SK-N-SH treated with all-trans-retinoic acid at 6 μM for 48 hours (cell line): ENCODE measurements around the gene CLEC17A.

ENCODE experiments used
- ATAC-seq: fragments of 200-7000 bp; cut with Tn5 transposase; 3 replicates; pipeline ENCODE4 v1.9.1; 2020; ENCODE audit warnings: mild to moderate bottlenecking, moderate library complexity
- ARNTL ChIP-seq: fragments of 450-650 bp; formaldehyde crosslinking; IDR thresholded peaks from 2 replicates; pipeline ENCODE4 v1.5.0; 2020; ENCODE audit warnings: low read depth, mild to moderate bottlenecking, moderate library complexity, borderline replicate concordance
- BACH2 ChIP-seq: fragments of 250-450 bp; sonication (Bioruptor Pico); IDR thresholded peaks from 2 replicates; pipeline ENCODE4 v1.9.0; 2021; ENCODE audit warnings: mild to moderate bottlenecking, borderline replicate concordance
- CSDC2 ChIP-seq: fragments of 250-450 bp; sonication (Bioruptor Pico); IDR thresholded peaks from 2 replicates; pipeline ENCODE4 v1.5.0; 2020; ENCODE audit warnings: mild to moderate bottlenecking, moderate library complexity
- ESRRG ChIP-seq: fragments of 250-450 bp; sonication (Bioruptor Pico); IDR thresholded peaks from 2 replicates; pipeline ENCODE4 v1.6.1; 2021; ENCODE audit warnings: mild to moderate bottlenecking
- GLIS3 ChIP-seq: fragments of 250-450 bp; sonication (Bioruptor Pico); IDR thresholded peaks from 2 replicates; pipeline ENCODE4 v1.5.0; 2020; ENCODE audit warnings: mild to moderate bottlenecking, moderate library complexity
- ISL1 ChIP-seq: fragments of 250-450 bp; sonication (Bioruptor Pico); IDR thresholded peaks from 2 replicates; pipeline ENCODE4 v2.1.2; 2022; ENCODE audit warnings: mild to moderate bottlenecking, moderate library complexity
- OSR1 ChIP-seq: fragments of 250-450 bp; sonication (Bioruptor Pico); IDR thresholded peaks from 2 replicates; pipeline ENCODE4 v1.8.0; 2022; ENCODE audit warnings: moderate library complexity, mild to moderate bottlenecking, inconsistent platforms
- PPARA ChIP-seq: fragments of 250-450 bp; sonication (Bioruptor Pico); IDR thresholded peaks from 2 replicates; pipeline ENCODE4 v1.5.0; 2020; ENCODE audit warnings: mild to moderate bottlenecking, borderline replicate concordance
- RARB ChIP-seq: fragments of 250-450 bp; sonication (Bioruptor Pico); IDR thresholded peaks from 2 replicates; pipeline ENCODE4 v1.8.0; 2021; ENCODE audit warnings: mild to moderate bottlenecking, moderate library complexity
- SNAI2 ChIP-seq: fragments of 250-450 bp; sonication (Bioruptor Pico); IDR thresholded peaks from 2 replicates; pipeline ENCODE4 v1.5.0; 2020; ENCODE audit warnings: mild to moderate bottlenecking, moderate library complexity
- TCF4 ChIP-seq: fragments of 250-450 bp; sonication (Bioruptor Pico); IDR thresholded peaks from 2 replicates; pipeline ENCODE4 v1.8.0; 2021; ENCODE audit warnings: mild to moderate bottlenecking, moderate library complexity, borderline replicate concordance
- ZFP3 ChIP-seq: fragments of 250-450 bp; sonication (Bioruptor Pico); IDR thresholded peaks from 2 replicates; pipeline ENCODE4 v1.5.0; 2020; ENCODE audit warnings: mild to moderate bottlenecking, moderate library complexity
- ZNF565 ChIP-seq: fragments of 450-650 bp; formaldehyde crosslinking; conservative IDR thresholded peaks from 2 replicates; pipeline ENCODE4 v1.5.0; 2020; ENCODE audit warnings: low read depth, mild to moderate bottlenecking, moderate library complexity
- ZNF70 ChIP-seq: fragments of 450-650 bp; formaldehyde crosslinking; IDR thresholded peaks from 2 replicates; pipeline ENCODE4 v1.5.0; 2020; ENCODE audit warnings: mild to moderate bottlenecking, moderate library complexity
- ZNF8 ChIP-seq: fragments of 450-650 bp; formaldehyde crosslinking; IDR thresholded peaks from 2 replicates; pipeline ENCODE4 v1.5.0; 2020; ENCODE audit warnings: mild to moderate bottlenecking, moderate library complexity
- TF ChIP-seq, protein P1 (sequence below): fragments of 250-450 bp; sonication (Bioruptor Pico); IDR thresholded peaks from 2 replicates; pipeline ENCODE4 v1.8.0; 2021; ENCODE audit warnings: low read depth, mild to moderate bottlenecking, moderate library complexity, borderline replicate concordance
- TF ChIP-seq, protein P2 (sequence below): fragments of 250-450 bp; sonication (Bioruptor Pico); IDR thresholded peaks from 2 replicates; pipeline ENCODE4 v1.8.0; 2020; ENCODE audit warnings: mild to moderate bottlenecking, moderate library complexity, borderline replicate concordance
- TF ChIP-seq, protein P3 (sequence below): fragments of 250-450 bp; sonication (Bioruptor Pico); IDR thresholded peaks from 2 replicates; pipeline ENCODE4 v1.5.1; 2020; ENCODE audit warnings: low read depth, mild to moderate bottlenecking, moderate library complexity
- TF ChIP-seq, protein P4 (sequence below): fragments of 250-450 bp; sonication (Bioruptor Pico); IDR thresholded peaks from 2 replicates; pipeline ENCODE4 v1.5.0; 2020; ENCODE audit warnings: mild to moderate bottlenecking, moderate library complexity
- TF ChIP-seq, protein P5 (sequence below): fragments of 250-450 bp; sonication (Bioruptor Pico); IDR thresholded peaks from 2 replicates; pipeline ENCODE4 v1.5.1; 2021; ENCODE audit warnings: mild to moderate bottlenecking, moderate library complexity

CLEC17A gene

DNA sequence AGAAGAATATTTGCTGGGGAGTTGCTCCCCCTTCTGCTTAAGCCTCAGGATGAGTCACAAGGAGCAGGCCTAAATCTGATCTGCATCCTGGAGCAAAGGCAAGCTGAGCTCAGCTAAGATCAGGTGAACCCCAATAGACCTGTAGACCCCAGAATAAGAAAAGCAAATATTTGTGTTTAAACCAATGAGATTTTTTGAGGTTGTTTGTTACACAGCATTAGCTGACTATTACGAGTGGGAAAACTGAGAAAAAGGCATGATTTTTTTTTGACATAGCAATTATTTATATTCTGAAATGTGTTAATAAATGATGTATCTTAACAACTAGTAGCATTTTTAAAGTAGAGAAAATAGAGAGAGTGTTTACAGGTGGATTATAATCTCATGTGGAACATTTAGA lies 46.7 kb downstream of the CLEC17A start:
- TF ChIP-seq ZNF70 (CRISPR knock-in tag) (no peak), SNAI2 (CRISPR knock-in tag) (no peak)
- TF ChIP-seq, protein P1, sequence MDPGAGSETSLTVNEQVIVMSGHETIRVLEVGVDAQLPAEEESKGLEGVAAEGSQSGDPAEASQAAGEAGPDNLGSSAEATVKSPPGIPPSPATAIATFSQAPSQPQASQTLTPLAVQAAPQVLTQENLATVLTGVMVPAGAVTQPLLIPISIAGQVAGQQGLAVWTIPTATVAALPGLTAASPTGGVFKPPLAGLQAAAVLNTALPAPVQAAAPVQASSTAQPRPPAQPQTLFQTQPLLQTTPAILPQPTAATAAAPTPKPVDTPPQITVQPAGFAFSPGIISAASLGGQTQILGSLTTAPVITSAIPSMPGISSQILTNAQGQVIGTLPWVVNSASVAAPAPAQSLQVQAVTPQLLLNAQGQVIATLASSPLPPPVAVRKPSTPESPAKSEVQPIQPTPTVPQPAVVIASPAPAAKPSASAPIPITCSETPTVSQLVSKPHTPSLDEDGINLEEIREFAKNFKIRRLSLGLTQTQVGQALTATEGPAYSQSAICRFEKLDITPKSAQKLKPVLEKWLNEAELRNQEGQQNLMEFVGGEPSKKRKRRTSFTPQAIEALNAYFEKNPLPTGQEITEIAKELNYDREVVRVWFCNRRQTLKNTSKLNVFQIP (CRISPR knock-in tag) = no peak
- TF ChIP-seq, all 23 proteins: peak for 0
- ATAC-seq = no peak

DNA sequence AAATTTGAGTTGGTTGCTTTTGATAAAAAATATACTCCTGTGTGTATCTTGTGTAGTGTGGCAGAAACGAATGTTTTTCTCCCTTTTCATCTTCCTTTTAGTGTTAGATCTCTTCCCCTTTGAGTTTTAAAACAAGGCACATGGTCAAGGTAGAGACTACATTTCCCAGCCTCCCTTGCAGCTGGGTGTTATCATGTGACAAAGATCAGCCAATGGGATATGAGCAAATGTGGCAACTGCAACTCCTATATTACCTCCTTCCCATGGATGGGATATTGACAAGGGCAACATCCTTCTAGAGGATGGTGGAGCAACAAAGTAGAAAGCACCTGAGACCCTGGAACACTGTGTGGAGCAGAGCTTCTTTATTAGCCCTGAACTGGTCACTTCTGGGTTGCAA lies 49.4 kb downstream of the CLEC17A start:
- no peak for TF ChIP-seq ZNF8 (CRISPR knock-in tag)
- 0 out of 2 replicates have a peak, but pooled peaks have one; percentile 29 for TF ChIP-seq ZFP3
- peak; percentile 47; the same call in 2 of the 3 replicates for ATAC-seq

DNA sequence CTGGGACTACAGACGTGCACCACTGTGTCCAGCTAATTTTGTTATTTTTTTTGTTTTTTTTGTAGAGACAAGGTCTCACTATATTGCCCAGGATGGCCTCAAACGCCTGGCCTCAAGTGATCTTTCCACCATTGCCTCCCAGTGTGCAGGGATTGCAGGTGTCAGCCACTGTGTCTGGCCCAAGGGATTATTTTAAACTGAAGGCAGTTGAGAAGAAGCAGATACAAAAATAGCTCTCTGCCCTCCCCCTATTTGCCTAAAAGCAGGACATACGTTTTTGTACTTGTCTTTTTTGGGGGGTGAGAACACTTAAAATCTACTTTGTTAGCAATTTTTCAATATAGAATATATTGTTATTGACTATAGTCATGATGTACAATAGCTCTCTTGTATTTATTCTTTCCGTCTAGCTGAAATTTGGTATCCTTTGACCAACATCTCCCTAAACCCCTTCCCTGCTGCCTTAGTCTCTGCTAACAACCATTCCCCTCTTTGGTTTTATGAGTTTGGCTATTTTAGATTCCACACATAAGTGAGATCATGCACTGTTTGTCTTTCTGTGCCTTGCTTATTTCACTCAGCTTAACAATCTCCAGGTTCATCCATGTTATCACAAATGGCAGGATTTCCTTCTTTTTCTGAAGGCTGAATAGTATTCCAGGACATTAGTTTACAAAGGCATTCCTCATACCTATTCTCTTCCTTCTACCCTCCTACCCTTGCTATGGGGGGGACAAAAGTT lies 56.8 kb downstream of the CLEC17A start:
- ATAC-seq = no peak
- TF ChIP-seq GLIS3 (CRISPR knock-in tag) (no peak), ZNF8 (CRISPR knock-in tag) (no peak)

DNA sequence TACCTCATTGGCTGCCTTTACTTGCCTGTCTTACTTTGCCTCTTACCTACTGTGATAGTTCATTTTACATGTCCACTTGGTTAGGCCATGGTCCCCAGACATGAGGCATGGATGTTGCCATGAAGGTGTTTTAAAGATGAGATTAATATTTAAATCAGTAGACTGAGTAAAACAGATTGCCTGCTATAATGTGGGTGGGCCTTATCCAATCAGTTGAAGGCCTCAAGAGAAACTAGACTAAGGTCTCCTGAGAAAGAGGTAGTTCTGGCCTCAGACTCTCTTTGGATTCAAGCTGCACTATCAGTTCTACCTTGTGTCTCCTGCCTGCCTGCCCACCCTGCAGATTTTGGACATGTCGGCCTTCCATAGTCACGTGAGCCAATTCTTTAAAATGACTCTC lies 65.6 kb downstream of the CLEC17A start:
- TF ChIP-seq RARB = no peak
- no peak for TF ChIP-seq BACH2 (CRISPR knock-in tag)
- no peak for TF ChIP-seq CSDC2 (CRISPR knock-in tag)
- no peak for TF ChIP-seq OSR1 (CRISPR knock-in tag)
- no peak for TF ChIP-seq ZNF70 (CRISPR knock-in tag)
- TF ChIP-seq, protein P2, sequence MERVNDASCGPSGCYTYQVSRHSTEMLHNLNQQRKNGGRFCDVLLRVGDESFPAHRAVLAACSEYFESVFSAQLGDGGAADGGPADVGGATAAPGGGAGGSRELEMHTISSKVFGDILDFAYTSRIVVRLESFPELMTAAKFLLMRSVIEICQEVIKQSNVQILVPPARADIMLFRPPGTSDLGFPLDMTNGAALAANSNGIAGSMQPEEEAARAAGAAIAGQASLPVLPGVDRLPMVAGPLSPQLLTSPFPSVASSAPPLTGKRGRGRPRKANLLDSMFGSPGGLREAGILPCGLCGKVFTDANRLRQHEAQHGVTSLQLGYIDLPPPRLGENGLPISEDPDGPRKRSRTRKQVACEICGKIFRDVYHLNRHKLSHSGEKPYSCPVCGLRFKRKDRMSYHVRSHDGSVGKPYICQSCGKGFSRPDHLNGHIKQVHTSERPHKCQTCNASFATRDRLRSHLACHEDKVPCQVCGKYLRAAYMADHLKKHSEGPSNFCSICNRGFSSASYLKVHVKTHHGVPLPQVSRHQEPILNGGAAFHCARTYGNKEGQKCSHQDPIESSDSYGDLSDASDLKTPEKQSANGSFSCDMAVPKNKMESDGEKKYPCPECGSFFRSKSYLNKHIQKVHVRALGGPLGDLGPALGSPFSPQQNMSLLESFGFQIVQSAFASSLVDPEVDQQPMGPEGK (CRISPR knock-in tag) = no peak
- TF ChIP-seq, protein P3, sequence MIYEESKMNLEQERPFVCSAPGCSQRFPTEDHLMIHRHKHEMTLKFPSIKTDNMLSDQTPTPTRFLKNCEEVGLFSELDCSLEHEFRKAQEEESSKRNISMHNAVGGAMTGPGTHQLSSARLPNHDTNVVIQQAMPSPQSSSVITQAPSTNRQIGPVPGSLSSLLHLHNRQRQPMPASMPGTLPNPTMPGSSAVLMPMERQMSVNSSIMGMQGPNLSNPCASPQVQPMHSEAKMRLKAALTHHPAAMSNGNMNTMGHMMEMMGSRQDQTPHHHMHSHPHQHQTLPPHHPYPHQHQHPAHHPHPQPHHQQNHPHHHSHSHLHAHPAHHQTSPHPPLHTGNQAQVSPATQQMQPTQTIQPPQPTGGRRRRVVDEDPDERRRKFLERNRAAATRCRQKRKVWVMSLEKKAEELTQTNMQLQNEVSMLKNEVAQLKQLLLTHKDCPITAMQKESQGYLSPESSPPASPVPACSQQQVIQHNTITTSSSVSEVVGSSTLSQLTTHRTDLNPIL (CRISPR knock-in tag) = no peak
- TF ChIP-seq ZFP3 = no peak
- TF ChIP-seq, protein P1 (CRISPR knock-in tag) = no peak
- no peak for TF ChIP-seq GLIS3 (CRISPR knock-in tag)
- no peak for TF ChIP-seq ZNF565 (CRISPR knock-in tag)
- TF ChIP-seq PPARA = no peak
- TF ChIP-seq, protein P4, sequence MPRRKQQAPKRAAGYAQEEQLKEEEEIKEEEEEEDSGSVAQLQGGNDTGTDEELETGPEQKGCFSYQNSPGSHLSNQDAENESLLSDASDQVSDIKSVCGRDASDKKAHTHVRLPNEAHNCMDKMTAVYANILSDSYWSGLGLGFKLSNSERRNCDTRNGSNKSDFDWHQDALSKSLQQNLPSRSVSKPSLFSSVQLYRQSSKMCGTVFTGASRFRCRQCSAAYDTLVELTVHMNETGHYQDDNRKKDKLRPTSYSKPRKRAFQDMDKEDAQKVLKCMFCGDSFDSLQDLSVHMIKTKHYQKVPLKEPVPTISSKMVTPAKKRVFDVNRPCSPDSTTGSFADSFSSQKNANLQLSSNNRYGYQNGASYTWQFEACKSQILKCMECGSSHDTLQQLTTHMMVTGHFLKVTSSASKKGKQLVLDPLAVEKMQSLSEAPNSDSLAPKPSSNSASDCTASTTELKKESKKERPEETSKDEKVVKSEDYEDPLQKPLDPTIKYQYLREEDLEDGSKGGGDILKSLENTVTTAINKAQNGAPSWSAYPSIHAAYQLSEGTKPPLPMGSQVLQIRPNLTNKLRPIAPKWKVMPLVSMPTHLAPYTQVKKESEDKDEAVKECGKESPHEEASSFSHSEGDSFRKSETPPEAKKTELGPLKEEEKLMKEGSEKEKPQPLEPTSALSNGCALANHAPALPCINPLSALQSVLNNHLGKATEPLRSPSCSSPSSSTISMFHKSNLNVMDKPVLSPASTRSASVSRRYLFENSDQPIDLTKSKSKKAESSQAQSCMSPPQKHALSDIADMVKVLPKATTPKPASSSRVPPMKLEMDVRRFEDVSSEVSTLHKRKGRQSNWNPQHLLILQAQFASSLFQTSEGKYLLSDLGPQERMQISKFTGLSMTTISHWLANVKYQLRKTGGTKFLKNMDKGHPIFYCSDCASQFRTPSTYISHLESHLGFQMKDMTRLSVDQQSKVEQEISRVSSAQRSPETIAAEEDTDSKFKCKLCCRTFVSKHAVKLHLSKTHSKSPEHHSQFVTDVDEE (CRISPR knock-in tag) = no peak
- no peak for TF ChIP-seq ZNF8 (CRISPR knock-in tag)
- TF ChIP-seq, protein P5, sequence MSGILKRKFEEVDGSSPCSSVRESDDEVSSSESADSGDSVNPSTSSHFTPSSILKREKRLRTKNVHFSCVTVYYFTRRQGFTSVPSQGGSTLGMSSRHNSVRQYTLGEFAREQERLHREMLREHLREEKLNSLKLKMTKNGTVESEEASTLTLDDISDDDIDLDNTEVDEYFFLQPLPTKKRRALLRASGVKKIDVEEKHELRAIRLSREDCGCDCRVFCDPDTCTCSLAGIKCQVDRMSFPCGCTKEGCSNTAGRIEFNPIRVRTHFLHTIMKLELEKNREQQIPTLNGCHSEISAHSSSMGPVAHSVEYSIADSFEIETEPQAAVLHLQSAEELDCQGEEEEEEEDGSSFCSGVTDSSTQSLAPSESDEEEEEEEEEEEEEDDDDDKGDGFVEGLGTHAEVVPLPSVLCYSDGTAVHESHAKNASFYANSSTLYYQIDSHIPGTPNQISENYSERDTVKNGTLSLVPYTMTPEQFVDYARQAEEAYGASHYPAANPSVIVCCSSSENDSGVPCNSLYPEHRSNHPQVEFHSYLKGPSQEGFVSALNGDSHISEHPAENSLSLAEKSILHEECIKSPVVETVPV (CRISPR knock-in tag) = no peak
- TF ChIP-seq ESRRG (CRISPR knock-in tag) = no peak
- no peak for TF ChIP-seq ARNTL (CRISPR knock-in tag)
- no peak for TF ChIP-seq SNAI2 (CRISPR knock-in tag)
- no peak for TF ChIP-seq ISL1
- TF ChIP-seq TCF4 (CRISPR knock-in tag) = no peak
- no peak for ATAC-seq
